Measurements from ENCODE around the gene IQGAP3. TPM values are rescaled to one million over a fixed set of nuclear protein-coding genes. Genes with fewer than 3 reads are reported as not detected.
A peak's percentile ranks its signal among the peaks of the same experiment; 100 is the strongest.

IQGAP3 gene
- polyA plus RNA-seq, 3 donors from 2014 or later, result not detected

DNA sequence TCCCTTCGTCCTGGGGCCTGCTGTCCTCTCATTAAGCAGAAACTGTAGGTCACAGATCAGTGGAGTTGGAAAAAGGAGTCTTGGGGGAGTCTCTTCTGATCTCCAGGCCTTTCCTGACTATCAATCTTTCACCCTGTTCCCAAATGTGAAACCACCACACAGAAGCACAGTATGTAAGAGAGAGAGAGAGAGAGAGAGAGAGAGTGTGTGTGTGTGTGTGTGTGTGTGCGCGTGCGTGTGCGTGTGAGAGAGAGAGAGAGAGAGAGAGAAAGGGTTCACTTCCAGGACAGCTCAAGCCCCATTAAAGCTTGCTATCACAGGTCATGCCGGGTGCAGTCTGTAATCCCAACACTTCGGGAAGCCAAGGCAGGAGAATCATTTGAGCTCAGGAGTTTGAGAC lies 5.7 kb upstream of the IQGAP3 start:
- no peaks in the 10 kb centered on the region for H3K9me3 Mint-ChIP-seq
- no peak for DNase-seq
- peaks cover 5 to 17% (median 12%) of the 10 kb centered on the region in 3 donors for H3K27me3 Mint-ChIP-seq (ENCODE audit: low read depth in 3 of 3)
- no peaks in the 10 kb centered on the region for H3K36me3 Mint-ChIP-seq
- H3K27ac Mint-ChIP-seq, result peak overlapping the region in 3 of 6 donors; percentile 32 to 80 (median 41)
- peaks cover 7% of the 10 kb centered on the region in 2 donors for H3K4me1 Mint-ChIP-seq
- no peak overlapping the region for H3K4me3 Mint-ChIP-seq

GRCh38 chr1:156577550-156577949 lies 5.2 kb upstream of the IQGAP3 start:
- DNase-seq, result no peak

GRCh38 chr1:156574039-156574633 lies 1.8 kb upstream of the IQGAP3 start:
- Mint-ChIP-seq H3K4me1 (peaks cover 12 to 22% of the 10 kb centered on the region in 2 donors), H3K9me3 (no peaks in the 10 kb centered on the region), H3K27me3 (ENCODE audit: low read depth in 3 of 3) (peaks cover 5 to 34% (median 25%) of the 10 kb centered on the region in 3 donors), H3K36me3 (no peaks in the 10 kb centered on the region), H3K27ac (no peak overlapping the region), H3K4me3 (no peak overlapping the region)
- DNase-seq, result no peak

More at GRCh38 chr1:156577550-156577949, 5.2 kb upstream of the IQGAP3 start:
- Mint-ChIP-seq H3K36me3 (no peaks in the 10 kb centered on the region), H3K27ac (peak overlapping the region in 1 of 6 donors; percentile 32), H3K4me1 (peaks cover 9 to 10% of the 10 kb centered on the region in 2 donors), H3K9me3 (no peaks in the 10 kb centered on the region), H3K27me3 (ENCODE audit: low read depth in 3 of 3) (peaks cover 3 to 21% (median 14%) of the 10 kb centered on the region in 3 donors), H3K4me3 (no peak overlapping the region)

DNA sequence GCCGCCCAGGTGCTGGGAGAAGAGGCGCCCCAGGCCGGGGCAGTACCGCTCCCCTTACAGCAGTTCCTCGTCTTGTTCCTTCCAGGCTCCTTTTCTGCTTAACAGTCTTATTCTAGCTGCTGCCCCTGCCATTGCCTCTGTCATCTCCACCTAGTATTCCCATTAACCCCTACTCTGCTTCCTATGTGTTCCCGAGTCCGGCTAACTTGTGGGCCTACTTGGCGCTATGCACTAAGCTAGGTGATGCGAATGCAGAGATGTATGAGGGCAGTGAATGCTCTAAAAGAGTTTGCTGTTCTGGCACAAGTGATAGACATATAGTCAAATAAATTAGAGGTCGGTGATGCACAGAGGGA lies 276 bp upstream of the IQGAP3 start:
- peaks cover 5 to 30% (median 25%) of the 10 kb centered on the region in 3 donors for H3K27me3 Mint-ChIP-seq (ENCODE audit: low read depth in 3 of 3)

GRCh38 chr1:156571261-156571852 lies 1.0 kb downstream of the IQGAP3 start:
- DNase-seq, result no peak
- Mint-ChIP-seq H3K36me3 (no peaks in the 10 kb centered on the region), H3K27ac (no peak overlapping the region)

More for the DNA sequence above, 276 bp upstream of the IQGAP3 start:
- DNase-seq, result no peak
- peak overlapping the region in 1 of 6 donors; percentile 12 for H3K27ac Mint-ChIP-seq
- no peaks in the 10 kb centered on the region for H3K9me3 Mint-ChIP-seq
- peaks cover 12 to 22% of the 10 kb centered on the region in 2 donors for H3K4me1 Mint-ChIP-seq
- peak overlapping the region; percentile 60 to 85 (median 80) for H3K4me3 Mint-ChIP-seq
- H3K36me3 Mint-ChIP-seq, result no peaks in the 10 kb centered on the region

GRCh38 chr1:156566436-156566835 lies 5.9 kb downstream of the IQGAP3 start:
- Mint-ChIP-seq H3K9me3 (no peaks in the 10 kb centered on the region), H3K27ac (no peak overlapping the region), H3K27me3 (ENCODE audit: low read depth in 3 of 3) (peaks cover 2 to 6% (median 5%) of the 10 kb centered on the region in 3 donors), H3K36me3 (no peaks in the 10 kb centered on the region), H3K4me1 (peaks cover 3 to 8% of the 10 kb centered on the region in 2 donors), H3K4me3 (no peak overlapping the region)
- DNase-seq, result no peak

More at GRCh38 chr1:156571261-156571852, 1.0 kb downstream of the IQGAP3 start:
- no peaks in the 10 kb centered on the region for H3K9me3 Mint-ChIP-seq
- H3K27me3 Mint-ChIP-seq (ENCODE audit: low read depth in 3 of 3), result peaks cover 5 to 28% (median 25%) of the 10 kb centered on the region in 3 donors
- H3K4me3 Mint-ChIP-seq, result peak overlapping the region in 1 of 5 donors; percentile 85
- H3K4me1 Mint-ChIP-seq, result peaks cover 12 to 22% of the 10 kb centered on the region in 2 donors

DNA sequence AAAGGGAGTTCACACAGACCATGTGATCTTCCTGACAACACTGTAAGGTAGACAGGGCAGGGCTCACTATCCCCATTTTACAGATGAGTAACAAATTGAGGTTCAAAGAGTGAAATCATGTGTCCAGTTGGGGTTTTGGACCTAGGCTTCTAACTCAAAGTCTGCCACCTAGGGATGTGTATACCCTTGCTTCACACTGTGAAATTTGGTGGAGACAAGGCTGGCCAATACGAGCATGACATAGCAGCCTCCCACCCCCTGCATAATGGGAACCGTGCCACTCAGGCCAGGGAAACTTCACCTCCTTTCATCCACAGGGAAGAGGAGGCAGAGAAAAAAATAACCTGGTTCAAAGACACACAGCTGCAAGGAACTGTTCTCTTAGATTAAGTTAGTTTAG lies 6.8 kb downstream of the IQGAP3 start:
- peaks cover 0 to 5% (median 1%) of the 10 kb centered on the region in 3 donors for H3K27me3 Mint-ChIP-seq (ENCODE audit: low read depth in 3 of 3)
- no peaks in the 10 kb centered on the region for H3K4me1 Mint-ChIP-seq
- H3K4me3 Mint-ChIP-seq, result no peak overlapping the region
- no peak overlapping the region for H3K27ac Mint-ChIP-seq
- no peaks in the 10 kb centered on the region for H3K9me3 Mint-ChIP-seq
- H3K36me3 Mint-ChIP-seq, result no peaks in the 10 kb centered on the region
- no peak for DNase-seq

DNA sequence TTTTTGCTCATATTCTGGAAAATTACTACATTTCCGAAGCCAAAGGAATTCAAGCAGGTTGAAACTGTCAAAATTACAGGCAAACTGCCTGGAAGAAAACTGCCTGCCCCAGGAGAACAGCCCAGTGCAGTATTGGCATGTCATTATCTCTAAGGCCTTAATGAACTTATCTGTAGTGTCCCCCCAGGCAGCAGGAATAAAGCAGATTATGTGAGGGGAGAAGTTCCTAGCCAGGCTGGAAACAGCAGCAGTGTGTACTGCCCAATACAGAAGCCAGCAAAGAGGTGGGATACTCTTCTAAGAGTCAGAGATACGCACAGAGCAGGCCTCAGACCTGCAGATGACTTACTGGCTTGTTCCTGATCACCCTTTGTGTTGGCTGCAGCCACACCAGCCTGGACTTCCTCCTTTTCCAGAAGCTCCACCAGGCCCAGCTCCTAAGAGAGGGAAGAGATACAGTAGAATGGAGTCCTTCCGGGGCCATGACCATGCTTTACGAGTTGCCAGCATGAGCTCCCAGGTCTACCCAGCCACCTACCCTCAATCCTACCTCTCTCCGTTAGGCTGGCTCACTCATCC lies 11.7 kb downstream of the IQGAP3 start:
- no peaks in the 10 kb centered on the region for H3K4me1 Mint-ChIP-seq
- peaks cover 0 to 3% (median 0%) of the 10 kb centered on the region in 3 donors for H3K27me3 Mint-ChIP-seq (ENCODE audit: low read depth in 3 of 3)
- no peak for DNase-seq
- peak overlapping the region in 1 of 6 donors; percentile 22 for H3K27ac Mint-ChIP-seq
- H3K9me3 Mint-ChIP-seq, result no peaks in the 10 kb centered on the region
- no peak overlapping the region for H3K4me3 Mint-ChIP-seq
- H3K36me3 Mint-ChIP-seq, result no peaks in the 10 kb centered on the region

GRCh38 chr1:156559797-156560385 lies 12.5 kb downstream of the IQGAP3 start:
- Mint-ChIP-seq H3K4me1 (no peaks in the 10 kb centered on the region), H3K9me3 (no peaks in the 10 kb centered on the region), H3K36me3 (no peaks in the 10 kb centered on the region), H3K27ac (no peak overlapping the region), H3K4me3 (no peak overlapping the region), H3K27me3 (ENCODE audit: low read depth in 3 of 3) (peaks cover 0 to 3% (median 2%) of the 10 kb centered on the region in 3 donors)
- no peak for DNase-seq

- Mint-ChIP-seq H3K27ac (no peak overlapping the region), H3K4me1 (no peaks in the 10 kb centered on the region), H3K9me3 (no peaks in the 10 kb centered on the region), H3K4me3 (no peak overlapping the region), H3K36me3 (no peaks in the 10 kb centered on the region), H3K27me3 (ENCODE audit: low read depth in 3 of 3) (peaks cover 0 to 2% (median 2%) of the 10 kb centered on the region in 3 donors)
- no peak for DNase-seq
Measured at GRCh38 chr1:156559086-156559796, 13.1 kb downstream of the IQGAP3 start.

DNA sequence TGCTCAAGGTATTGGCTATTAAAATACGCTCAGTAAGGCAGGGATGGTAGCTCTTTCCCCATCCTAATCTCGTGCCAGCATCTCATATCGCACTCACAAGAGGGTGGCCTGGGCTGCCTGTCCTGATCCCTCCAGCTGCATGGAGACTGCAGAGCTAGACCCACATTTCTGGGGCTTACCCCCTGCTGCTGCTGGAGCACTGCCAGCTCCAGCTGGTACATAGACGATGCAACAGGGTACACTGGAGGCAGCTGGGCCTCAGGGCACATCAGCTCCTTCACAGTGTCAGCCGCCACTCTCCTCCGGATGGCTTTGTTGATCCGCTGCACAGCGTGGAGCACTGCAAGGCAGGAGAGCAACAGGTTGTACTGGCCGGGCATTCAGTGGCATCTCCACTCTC lies 16.0 kb downstream of the IQGAP3 start:
- DNase-seq, result no peak
- peaks cover 0 to 2% (median 0%) of the 10 kb centered on the region in 3 donors for H3K27me3 Mint-ChIP-seq (ENCODE audit: low read depth in 3 of 3)
- H3K36me3 Mint-ChIP-seq, result peaks cover 0 to 3% (median 0%) of the 10 kb centered on the region in 3 donors
- no peak overlapping the region for H3K4me3 Mint-ChIP-seq
- H3K4me1 Mint-ChIP-seq, result peaks cover 0 to 2% of the 10 kb centered on the region in 2 donors
- H3K9me3 Mint-ChIP-seq, result no peaks in the 10 kb centered on the region
- H3K27ac Mint-ChIP-seq, result no peak overlapping the region

GRCh38 chr1:156555715-156556114 lies 16.6 kb downstream of the IQGAP3 start:
- H3K36me3 Mint-ChIP-seq, result peaks cover 0 to 3% (median 0%) of the 10 kb centered on the region in 3 donors
- H3K9me3 Mint-ChIP-seq, result no peaks in the 10 kb centered on the region
- H3K4me3 Mint-ChIP-seq, result no peak overlapping the region
- H3K27ac Mint-ChIP-seq, result no peak overlapping the region
- H3K4me1 Mint-ChIP-seq, result peaks cover 0 to 2% of the 10 kb centered on the region in 2 donors
- DNase-seq, result no peak
- H3K27me3 Mint-ChIP-seq (ENCODE audit: low read depth in 3 of 3), result peaks cover 0 to 2% (median 0%) of the 10 kb centered on the region in 3 donors

- Mint-ChIP-seq H3K4me3 (no peak overlapping the region), H3K4me1 (peaks cover 0 to 2% of the 10 kb centered on the region in 2 donors), H3K36me3 (peaks cover 0 to 3% (median 0%) of the 10 kb centered on the region in 3 donors), H3K9me3 (no peaks in the 10 kb centered on the region), H3K27ac (no peak overlapping the region), H3K27me3 (ENCODE audit: low read depth in 3 of 3) (peaks cover 0 to 2% (median 0%) of the 10 kb centered on the region in 3 donors)
- DNase-seq, result no peak
Measured at GRCh38 chr1:156554971-156555370, 17.4 kb downstream of the IQGAP3 start.
